Measurements from ENCODE around the gene SASH1. TPM values are rescaled to one million over a fixed set of nuclear protein-coding genes. Genes with fewer than 3 reads are reported as not detected.

The SASH1 gene
- 48.3 TPM for polyA plus RNA-seq (2013, experiment 1 of 2; ENCODE audit: insufficient read length)
- polyA plus RNA-seq (2013, experiment 2 of 2; ENCODE audit: insufficient read length), result 50.2 TPM

GRCh38 chr6:148342350-148343046 is at the start of gene SASH1:
Gene SASH1, plus strand, starts transcription at chr6:148342838. Its CDS starts 230 bp downstream, at chr6:148343068.
- DNase-seq, result peak; percentile 66

- no peak for DNase-seq
Measured at GRCh38 chr6:148293181-148293995, 49.2 kb upstream of the SASH1 start.

GRCh38 chr6:148294059-148294458 is 48.6 kb upstream of the SASH1 start:
- DNase-seq, result no peak

GRCh38 chr6:148295261-148295887 is 47.3 kb upstream of the SASH1 start:
- DNase-seq, result no peak

GRCh38 chr6:148296771-148297170 is 45.9 kb upstream of the SASH1 start:
- peak; percentile 35 for DNase-seq

GRCh38 chr6:148298683-148299082 is 44.0 kb upstream of the SASH1 start:
- DNase-seq, result no peak

GRCh38 chr6:148303616-148304015 is 39.0 kb upstream of the SASH1 start:
- no peak for DNase-seq

GRCh38 chr6:148304976-148305375 is 37.7 kb upstream of the SASH1 start:
- DNase-seq, result peak; percentile 69

GRCh38 chr6:148306286-148306685 is 36.4 kb upstream of the SASH1 start:
- DNase-seq, result no peak

- DNase-seq, result peak; percentile 30
Measured at GRCh38 chr6:148307405-148307804, 35.2 kb upstream of the SASH1 start.

- DNase-seq, result no peak
Measured at GRCh38 chr6:148309301-148309700, 33.3 kb upstream of the SASH1 start.

GRCh38 chr6:148311966-148312669 is 30.5 kb upstream of the SASH1 start:
- no peak for DNase-seq

GRCh38 chr6:148313488-148313887 is 29.1 kb upstream of the SASH1 start:
- DNase-seq, result no peak

GRCh38 chr6:148316308-148316707 is 26.3 kb upstream of the SASH1 start:
- no peak for DNase-seq

- no peak for DNase-seq
Measured at GRCh38 chr6:148317051-148317450, 25.6 kb upstream of the SASH1 start.

GRCh38 chr6:148317739-148318138 is 24.9 kb upstream of the SASH1 start:
- peak; percentile 67 for DNase-seq

- DNase-seq, result no peak
Measured at GRCh38 chr6:148322704-148323103, 19.9 kb upstream of the SASH1 start.

GRCh38 chr6:148323344-148323743 is 19.3 kb upstream of the SASH1 start:
- DNase-seq, result peak; percentile 57

GRCh38 chr6:148324297-148324985 is 18.2 kb upstream of the SASH1 start:
- peak; percentile 79 for DNase-seq

- no peak for DNase-seq
Measured at GRCh38 chr6:148325316-148326068, 17.1 kb upstream of the SASH1 start.

- DNase-seq, result no peak
Measured at GRCh38 chr6:148328876-148329555, 13.6 kb upstream of the SASH1 start.
